PFSK-1 (cell line): ENCODE measurements around the gene SPRED1.

ENCODE experiments used
- FOXP2 ChIP-seq: optimal IDR thresholded peaks from 2 replicates; pipeline ENCODE3; 2011; ENCODE audit warnings: borderline replicate concordance, control low read depth, inconsistent platforms; ENCODE audit not compliant: insufficient read depth; ENCODE audit errors: extremely low read length, extremely low read depth
- POLR2AphosphoS5 ChIP-seq: IDR thresholded peaks from 2 replicates; pipeline ENCODE4 v1.6.1; 2012; ENCODE audit warnings: low read depth, mild to moderate bottlenecking, control low read depth, low read length, moderate library complexity
- REST ChIP-seq, 2 experiments: IDR thresholded peaks; 2 replicates each; pipeline versions ENCODE4 v1.6.1 to v1.8.0; 2011 to 2012; ENCODE audit warnings: low read depth in 2 of 2, low read length in 2 of 2, control low read depth in 1 of 2, inconsistent platforms in 1 of 2, mild to moderate bottlenecking in 1 of 2, moderate library complexity in 1 of 2; ENCODE audit not compliant: insufficient read depth in 1 of 2
- SIN3A ChIP-seq: IDR thresholded peaks from 2 replicates; pipeline ENCODE4 v1.6.1; 2012; ENCODE audit warnings: mild to moderate bottlenecking, low read length, moderate library complexity, borderline replicate concordance; ENCODE audit not compliant: insufficient read depth
- TAF1 ChIP-seq: IDR thresholded peaks from 2 replicates; pipeline ENCODE4 v1.6.1; 2012; ENCODE audit warnings: low read length, control low read depth, borderline replicate concordance; ENCODE audit not compliant: insufficient read depth

- no peak for TF ChIP-seq POLR2AphosphoS5
- TF ChIP-seq SIN3A = no peak
- TF ChIP-seq TAF1 = no peak
- TF ChIP-seq REST (IDR thresholded peaks at IDR 0.05; ENCODE audit: insufficient read depth in 1 of 2, low read depth in 2 of 2, low read length in 2 of 2) = no peak
- no peak for TF ChIP-seq FOXP2
These were observed 3.1 kb downstream of the SPRED1 start for GRCh38 chr15:38255690-38256089.
